Erythroblast (primary cell): Measurements from ENCODE around the gene ATP8A1.

ENCODE experiments used
- GATA1 ChIP-seq: IDR thresholded peaks from 2 replicates; pipeline ENCODE4 v1.6.1; 2011; ENCODE audit warnings: low read depth, mild to moderate bottlenecking, control low read depth, low read length, moderate library complexity
- POLR2A ChIP-seq: IDR thresholded peaks from 2 replicates; pipeline ENCODE4 v1.6.1; 2011; ENCODE audit warnings: mild to moderate bottlenecking, low read length

- TF ChIP-seq POLR2A (no peak), GATA1 (no peak)
Observed at GRCh38 chr4:42671431-42672194, 14.7 kb upstream of the ATP8A1 start.
